Tibial nerve (tissue), 4 donors: ENCODE data around the gene TRMT61A. TPM values are rescaled to one million over a fixed set of nuclear protein-coding genes. Genes with fewer than 3 reads are reported as not detected.

Experiments
- DNase-seq, 2 donors: peaks; one replicate each; pipeline ENCODE4 v3.0.0-alpha.2; 2019; ENCODE audit warnings: low spot score in 2 of 2
- H3K27ac ChIP-seq, 4 donors: fragments of 200-600 bp; sonication (generic) in 3 of 4; one replicate each; pipeline ENCODE4 v1.5.1; 2017 to 2019; ENCODE audit warnings: mild to moderate bottlenecking in 1 of 4
- H3K27me3 ChIP-seq, 2 donors: fragments of 200-600 bp; sonication (generic) in 1 of 2; one replicate each; pipeline versions ENCODE4 v1.5.1 to v1.6.0; 2017 to 2019
- H3K36me3 ChIP-seq, 3 donors: fragments of 200-600 bp; sonication (generic); one replicate each; pipeline ENCODE4 v1.5.1; 2018 to 2019
- H3K4me1 ChIP-seq, 4 donors: fragments of 200-600 bp; sonication (generic) in 3 of 4; one replicate each; pipeline ENCODE4 v1.5.1; 2017 to 2019
- H3K4me3 ChIP-seq, 4 donors: fragments of 200-600 bp; sonication (generic) in 3 of 4; one replicate each; pipeline ENCODE4 v1.5.1; 2017 to 2019; ENCODE audit warnings: mild to moderate bottlenecking in 1 of 4, moderate library complexity in 1 of 4
- H3K9me3 ChIP-seq, 4 donors: fragments of 200-600 bp; sonication (generic) in 3 of 4; one replicate each; pipeline ENCODE4 v1.5.1; 2017 to 2019
- CTCF ChIP-seq, 5 experiments: fragments of 200-600 bp in 3 of 5; fragments of 450-650 bp in 2 of 5; sonication (generic) in 3 of 5; IDR thresholded peaks; one replicate each; pipeline ENCODE4 v1.5.1; 2016 to 2019; ENCODE audit warnings: antibody characterized with exemption in 5 of 5, mild to moderate bottlenecking in 3 of 5, moderate library complexity in 2 of 5
- EP300 ChIP-seq, 2 donors: sonication (generic); formaldehyde crosslinking; IDR thresholded peaks; one replicate each; pipeline ENCODE4 v1.6.1; 2017; ENCODE audit warnings: antibody characterized with exemption in 2 of 2, mild to moderate bottlenecking in 1 of 2
- POLR2A ChIP-seq, 2 donors: fragments of 450-650 bp; IDR thresholded peaks; one replicate each; pipeline ENCODE4 v1.6.1; 2017; ENCODE audit warnings: antibody characterized with exemption in 2 of 2, mild to moderate bottlenecking in 2 of 2, moderate library complexity in 2 of 2
- WGBS, 2 donors: methylation state at CpG; one replicate each; pipeline ENCODE4 v1.1.5; 2018; 5-methylcytosine and 5-hydroxymethylcytosine counted together
- total RNA-seq, 4 donors: library from RNA; depleted of rRNA; stranded (reverse); fragments of >200 nt; gene quantifications; one replicate each; pipeline ENCODE4 v1.1.0, GENCODE V29; 2016

TRMT61A gene
- total RNA-seq, 4 donors from 2014 or later: 17.9 to 32.4 (median 22.4) TPM

- peaks cover 0 to 69% (median 45%) of the 10 kb centered on the region in 4 donors for H3K4me1 ChIP-seq
- DNase-seq: peak; percentile 59 to 69
- no peak overlapping the region for H3K4me3 ChIP-seq
- H3K27me3 ChIP-seq: no peaks in the 10 kb centered on the region
- H3K9me3 ChIP-seq: no peaks in the 10 kb centered on the region
- H3K36me3 ChIP-seq: no peaks in the 10 kb centered on the region
- 41 to 42% methylated on average over 7 to 9 of the region's 9 CpGs for WGBS, 2 donors
- TF ChIP-seq POLR2A (IDR thresholded peaks at IDR 0.05) (no peak), CTCF (IDR thresholded peaks at IDR 0.05) (peak; percentile 79 to 97 (median 90)), EP300 (IDR thresholded peaks at IDR 0.05) (no peak)
- peak overlapping the region; percentile 49 to 90 (median 80) for H3K27ac ChIP-seq
Observed at GRCh38 chr14:103518422-103519042, 10.5 kb upstream of the TRMT61A start.

- H3K4me3 ChIP-seq: no peak overlapping the region
- DNase-seq: no peak
- no peaks in the 10 kb centered on the region for H3K27me3 ChIP-seq
- peak overlapping the region; percentile 49 to 90 (median 80) for H3K27ac ChIP-seq
- peaks cover 0 to 65% (median 41%) of the 10 kb centered on the region in 4 donors for H3K4me1 ChIP-seq
- TF ChIP-seq CTCF (IDR thresholded peaks at IDR 0.05) (no peak), EP300 (IDR thresholded peaks at IDR 0.05) (no peak), POLR2A (IDR thresholded peaks at IDR 0.05) (no peak)
- H3K36me3 ChIP-seq: no peaks in the 10 kb centered on the region
- no peaks in the 10 kb centered on the region for H3K9me3 ChIP-seq
- WGBS, 2 donors: 45 to 48% methylated on average over 12 to 13 of the region's 13 CpGs
Observed at GRCh38 chr14:103519043-103519836, 9.8 kb upstream of the TRMT61A start.

GRCh38 chr14:103519837-103520212 is 9.2 kb upstream of the TRMT61A start:
- DNase-seq: no peak
- no peak for TF ChIP-seq EP300 (IDR thresholded peaks at IDR 0.05)
- TF ChIP-seq CTCF (IDR thresholded peaks at IDR 0.05): no peak
- no peak for TF ChIP-seq POLR2A (IDR thresholded peaks at IDR 0.05)
- no peak overlapping the region for H3K4me3 ChIP-seq
- no peaks in the 10 kb centered on the region for H3K36me3 ChIP-seq
- WGBS, 2 donors: 52 to 68% methylated on average over 9 to 14 of the region's 22 CpGs
- peak overlapping the region in 3 of 4 donors; percentile 69 to 90 (median 90) for H3K27ac ChIP-seq
- no peaks in the 10 kb centered on the region for H3K9me3 ChIP-seq
- H3K4me1 ChIP-seq: peaks cover 0 to 65% (median 41%) of the 10 kb centered on the region in 4 donors
- H3K27me3 ChIP-seq: no peaks in the 10 kb centered on the region

- peaks cover 0 to 65% (median 41%) of the 10 kb centered on the region in 4 donors for H3K4me1 ChIP-seq
- WGBS, 2 donors: 84% methylated on average over 10 of the region's 10 CpGs; no CpG with 5 or more reads in 1 of the 2 donors
Observed at GRCh38 chr14:103520269-103520656, 8.7 kb upstream of the TRMT61A start.

More at GRCh38 chr14:103520269-103520656, 8.7 kb upstream of the TRMT61A start:
- no peaks in the 10 kb centered on the region for H3K27me3 ChIP-seq
- no peak overlapping the region for H3K4me3 ChIP-seq
- H3K27ac ChIP-seq: peak overlapping the region; percentile 71 to 90 (median 84)
- DNase-seq: no peak
- H3K9me3 ChIP-seq: no peaks in the 10 kb centered on the region
- no peaks in the 10 kb centered on the region for H3K36me3 ChIP-seq
- TF ChIP-seq CTCF (IDR thresholded peaks at IDR 0.05): no peak
- no peak for TF ChIP-seq EP300 (IDR thresholded peaks at IDR 0.05)
- no peak for TF ChIP-seq POLR2A (IDR thresholded peaks at IDR 0.05)
